HL-60/S4 (cell line): ENCODE results near the gene PAQR5.

Source experiments
- in situ Hi-C: fragments of 300-500 bp; cut with MboI; formaldehyde crosslinking; loops from 2 replicates; pipeline ENCODE4 v1.14.3; 2022; ENCODE audit warnings: low sequenced_read_pairs

Gene PAQR5

GRCh38 chr15:69454953-69455352 is 156.2 kb downstream of the PAQR5 start:
- in situ Hi-C loops: no loop called here

- in situ Hi-C loops: no loop called here
Observed at GRCh38 chr15:69456208-69457166, 157.8 kb downstream of the PAQR5 start.
